PFSK-1 (cell line): ENCODE measurements around the gene STARD5.

Experiments
- FOXP2 ChIP-seq: optimal IDR thresholded peaks from 2 replicates; pipeline ENCODE3; 2011; ENCODE audit warnings: borderline replicate concordance, control low read depth, inconsistent platforms; ENCODE audit not compliant: insufficient read depth; ENCODE audit errors: extremely low read length, extremely low read depth
- POLR2AphosphoS5 ChIP-seq: IDR thresholded peaks from 2 replicates; pipeline ENCODE4 v1.6.1; 2012; ENCODE audit warnings: low read depth, mild to moderate bottlenecking, control low read depth, low read length, moderate library complexity
- SIN3A ChIP-seq: IDR thresholded peaks from 2 replicates; pipeline ENCODE4 v1.6.1; 2012; ENCODE audit warnings: mild to moderate bottlenecking, low read length, moderate library complexity, borderline replicate concordance; ENCODE audit not compliant: insufficient read depth
- TAF1 ChIP-seq: IDR thresholded peaks from 2 replicates; pipeline ENCODE4 v1.6.1; 2012; ENCODE audit warnings: low read length, control low read depth, borderline replicate concordance; ENCODE audit not compliant: insufficient read depth
- TF ChIP-seq, protein P1 (sequence below), 2 experiments: IDR thresholded peaks; 2 replicates each; pipeline versions ENCODE4 v1.6.1 to v1.8.0; 2011 to 2012; ENCODE audit warnings: low read depth in 2 of 2, low read length in 2 of 2, control low read depth in 1 of 2, inconsistent platforms in 1 of 2, mild to moderate bottlenecking in 1 of 2, moderate library complexity in 1 of 2; ENCODE audit not compliant: insufficient read depth in 1 of 2

The STARD5 gene

GRCh38 chr15:81356252-81356651, 32.3 kb upstream of the STARD5 start:
- TF ChIP-seq SIN3A (no peak), TAF1 (no peak), POLR2AphosphoS5 (no peak), FOXP2 (no peak)
- TF ChIP-seq, protein P1, sequence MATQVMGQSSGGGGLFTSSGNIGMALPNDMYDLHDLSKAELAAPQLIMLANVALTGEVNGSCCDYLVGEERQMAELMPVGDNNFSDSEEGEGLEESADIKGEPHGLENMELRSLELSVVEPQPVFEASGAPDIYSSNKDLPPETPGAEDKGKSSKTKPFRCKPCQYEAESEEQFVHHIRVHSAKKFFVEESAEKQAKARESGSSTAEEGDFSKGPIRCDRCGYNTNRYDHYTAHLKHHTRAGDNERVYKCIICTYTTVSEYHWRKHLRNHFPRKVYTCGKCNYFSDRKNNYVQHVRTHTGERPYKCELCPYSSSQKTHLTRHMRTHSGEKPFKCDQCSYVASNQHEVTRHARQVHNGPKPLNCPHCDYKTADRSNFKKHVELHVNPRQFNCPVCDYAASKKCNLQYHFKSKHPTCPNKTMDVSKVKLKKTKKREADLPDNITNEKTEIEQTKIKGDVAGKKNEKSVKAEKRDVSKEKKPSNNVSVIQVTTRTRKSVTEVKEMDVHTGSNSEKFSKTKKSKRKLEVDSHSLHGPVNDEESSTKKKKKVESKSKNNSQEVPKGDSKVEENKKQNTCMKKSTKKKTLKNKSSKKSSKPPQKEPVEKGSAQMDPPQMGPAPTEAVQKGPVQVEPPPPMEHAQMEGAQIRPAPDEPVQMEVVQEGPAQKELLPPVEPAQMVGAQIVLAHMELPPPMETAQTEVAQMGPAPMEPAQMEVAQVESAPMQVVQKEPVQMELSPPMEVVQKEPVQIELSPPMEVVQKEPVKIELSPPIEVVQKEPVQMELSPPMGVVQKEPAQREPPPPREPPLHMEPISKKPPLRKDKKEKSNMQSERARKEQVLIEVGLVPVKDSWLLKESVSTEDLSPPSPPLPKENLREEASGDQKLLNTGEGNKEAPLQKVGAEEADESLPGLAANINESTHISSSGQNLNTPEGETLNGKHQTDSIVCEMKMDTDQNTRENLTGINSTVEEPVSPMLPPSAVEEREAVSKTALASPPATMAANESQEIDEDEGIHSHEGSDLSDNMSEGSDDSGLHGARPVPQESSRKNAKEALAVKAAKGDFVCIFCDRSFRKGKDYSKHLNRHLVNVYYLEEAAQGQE (IDR thresholded peaks at IDR 0.05; ENCODE audit: insufficient read depth in 1 of 2, low read depth in 2 of 2, low read length in 2 of 2) = no peak

DNA sequence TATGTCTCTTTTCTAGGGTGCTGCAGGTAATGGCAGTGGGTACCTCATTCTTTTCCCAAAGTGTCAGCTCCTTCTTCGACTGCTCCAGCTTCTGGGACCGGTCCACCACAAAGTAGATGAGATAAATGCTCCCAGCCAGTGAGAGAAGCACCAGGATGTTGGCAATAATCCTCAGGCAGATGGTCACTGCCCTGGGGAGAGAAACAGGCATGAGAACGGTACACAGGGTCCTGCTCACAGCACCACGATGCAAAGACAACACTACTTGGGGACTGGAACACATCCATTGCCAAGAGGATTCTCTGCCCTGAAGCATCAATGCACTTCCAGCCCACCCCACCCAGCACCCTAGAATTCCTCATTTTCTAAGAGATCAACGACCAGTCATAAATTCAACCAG, 27.7 kb upstream of the STARD5 start:
- TF ChIP-seq FOXP2 = no peak
- TF ChIP-seq, protein P1 (IDR thresholded peaks at IDR 0.05; ENCODE audit: insufficient read depth in 1 of 2, low read depth in 2 of 2, low read length in 2 of 2) = no peak
- no peak for TF ChIP-seq TAF1
- no peak for TF ChIP-seq POLR2AphosphoS5
- no peak for TF ChIP-seq SIN3A

- no peak for TF ChIP-seq FOXP2
- TF ChIP-seq POLR2AphosphoS5 = no peak
- TF ChIP-seq, protein P1 (IDR thresholded peaks at IDR 0.05; ENCODE audit: insufficient read depth in 1 of 2, low read depth in 2 of 2, low read length in 2 of 2) = no peak
- no peak for TF ChIP-seq SIN3A
- no peak for TF ChIP-seq TAF1
These were observed 25.3 kb upstream of the STARD5 start for GRCh38 chr15:81349271-81349670.

GRCh38 chr15:81347910-81348309, 24.0 kb upstream of the STARD5 start:
- TF ChIP-seq FOXP2 (no peak), POLR2AphosphoS5 (no peak), TAF1 (no peak), SIN3A (no peak)
- TF ChIP-seq, protein P1 (IDR thresholded peaks at IDR 0.05; ENCODE audit: insufficient read depth in 1 of 2, low read depth in 2 of 2, low read length in 2 of 2) = no peak

DNA sequence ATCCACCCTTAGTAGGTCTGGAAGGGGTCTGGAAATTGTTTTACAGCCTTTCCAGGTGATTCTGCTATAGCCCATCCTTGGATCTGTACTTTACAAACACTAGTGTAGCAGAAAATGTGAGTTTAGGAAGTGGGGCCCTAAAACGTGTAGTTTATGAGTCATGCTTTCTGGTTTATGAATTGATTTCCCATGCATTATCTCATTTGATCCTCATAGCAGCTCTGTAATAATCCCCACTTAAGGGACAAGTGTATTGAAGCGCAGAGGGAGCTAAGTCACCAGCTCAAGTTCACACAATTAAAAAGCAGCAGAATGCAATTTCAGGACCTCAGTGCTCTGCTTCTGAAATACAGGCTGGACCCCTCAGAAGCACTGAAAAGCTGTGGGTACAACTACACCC, 22.7 kb upstream of the STARD5 start:
- no peak for TF ChIP-seq TAF1
- TF ChIP-seq FOXP2 = no peak
- no peak for TF ChIP-seq POLR2AphosphoS5
- TF ChIP-seq, protein P1 (IDR thresholded peaks at IDR 0.05; ENCODE audit: insufficient read depth in 1 of 2, low read depth in 2 of 2, low read length in 2 of 2) = no peak
- no peak for TF ChIP-seq SIN3A
